ENCODE results near the gene KCNH3.
"Not testable (repeated sequence)": the region's sequence is repeated elsewhere in the genome, so short reads cannot be mapped to it uniquely, and the experiment has no call there.

KCNH3 gene, protein sequence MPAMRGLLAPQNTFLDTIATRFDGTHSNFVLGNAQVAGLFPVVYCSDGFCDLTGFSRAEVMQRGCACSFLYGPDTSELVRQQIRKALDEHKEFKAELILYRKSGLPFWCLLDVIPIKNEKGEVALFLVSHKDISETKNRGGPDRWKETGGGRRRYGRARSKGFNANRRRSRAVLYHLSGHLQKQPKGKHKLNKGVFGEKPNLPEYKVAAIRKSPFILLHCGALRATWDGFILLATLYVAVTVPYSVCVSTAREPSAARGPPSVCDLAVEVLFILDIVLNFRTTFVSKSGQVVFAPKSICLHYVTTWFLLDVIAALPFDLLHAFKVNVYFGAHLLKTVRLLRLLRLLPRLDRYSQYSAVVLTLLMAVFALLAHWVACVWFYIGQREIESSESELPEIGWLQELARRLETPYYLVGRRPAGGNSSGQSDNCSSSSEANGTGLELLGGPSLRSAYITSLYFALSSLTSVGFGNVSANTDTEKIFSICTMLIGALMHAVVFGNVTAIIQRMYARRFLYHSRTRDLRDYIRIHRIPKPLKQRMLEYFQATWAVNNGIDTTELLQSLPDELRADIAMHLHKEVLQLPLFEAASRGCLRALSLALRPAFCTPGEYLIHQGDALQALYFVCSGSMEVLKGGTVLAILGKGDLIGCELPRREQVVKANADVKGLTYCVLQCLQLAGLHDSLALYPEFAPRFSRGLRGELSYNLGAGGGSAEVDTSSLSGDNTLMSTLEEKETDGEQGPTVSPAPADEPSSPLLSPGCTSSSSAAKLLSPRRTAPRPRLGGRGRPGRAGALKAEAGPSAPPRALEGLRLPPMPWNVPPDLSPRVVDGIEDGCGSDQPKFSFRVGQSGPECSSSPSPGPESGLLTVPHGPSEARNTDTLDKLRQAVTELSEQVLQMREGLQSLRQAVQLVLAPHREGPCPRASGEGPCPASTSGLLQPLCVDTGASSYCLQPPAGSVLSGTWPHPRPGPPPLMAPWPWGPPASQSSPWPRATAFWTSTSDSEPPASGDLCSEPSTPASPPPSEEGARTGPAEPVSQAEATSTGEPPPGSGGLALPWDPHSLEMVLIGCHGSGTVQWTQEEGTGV

GRCh38 chr12:49538510-49539403, at the start of gene KCNH3:
TSS of gene KCNH3 (plus strand) at chr12:49539030. CDS start at chr12:49539417, 387 bp downstream.
- DNase-seq = peak; percentile 25 to 49

GRCh38 chr12:49489154-49489553, 49.7 kb upstream of the KCNH3 start:
- no peak for DNase-seq

DNA sequence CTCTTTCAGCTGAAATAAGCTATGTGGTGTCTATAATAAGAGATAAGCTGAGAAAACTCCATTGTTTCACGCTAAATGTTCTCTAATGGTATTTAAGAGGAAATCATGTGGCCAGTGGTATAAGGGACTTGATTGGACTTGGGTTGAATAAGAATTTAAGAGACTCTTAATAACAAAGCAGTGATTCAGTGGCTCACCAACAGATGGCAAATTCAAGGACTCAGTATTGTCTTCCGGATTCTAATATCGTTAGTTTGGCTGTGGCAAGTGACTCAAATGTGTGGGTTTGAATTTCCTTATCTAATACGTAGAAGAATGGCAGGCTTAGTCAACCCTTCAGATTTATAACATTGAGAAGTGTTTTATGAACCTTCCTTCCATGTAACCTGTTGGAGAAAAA, 49.1 kb upstream of the KCNH3 start:
- no peak for DNase-seq

DNA sequence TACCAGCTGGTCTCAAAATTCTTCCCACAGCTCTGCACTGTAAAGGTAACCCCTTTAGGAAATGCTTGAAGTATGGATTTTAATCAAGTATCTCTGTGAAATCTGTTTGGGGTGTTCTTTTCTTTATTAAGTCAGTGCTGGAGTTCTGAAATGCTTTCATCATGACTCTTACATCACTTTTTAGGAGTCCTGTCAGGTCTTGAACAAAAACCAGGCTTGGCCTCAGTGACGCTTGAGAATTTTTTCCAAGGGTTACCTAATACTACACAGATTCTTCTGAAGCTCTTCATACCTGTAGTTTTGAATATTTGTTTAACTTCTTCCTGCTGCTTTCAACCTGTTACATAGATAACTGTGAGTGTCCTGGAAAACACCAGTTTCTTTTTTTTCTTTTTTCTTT, 47.0 kb upstream of the KCNH3 start:
- DNase-seq = no peak

DNA sequence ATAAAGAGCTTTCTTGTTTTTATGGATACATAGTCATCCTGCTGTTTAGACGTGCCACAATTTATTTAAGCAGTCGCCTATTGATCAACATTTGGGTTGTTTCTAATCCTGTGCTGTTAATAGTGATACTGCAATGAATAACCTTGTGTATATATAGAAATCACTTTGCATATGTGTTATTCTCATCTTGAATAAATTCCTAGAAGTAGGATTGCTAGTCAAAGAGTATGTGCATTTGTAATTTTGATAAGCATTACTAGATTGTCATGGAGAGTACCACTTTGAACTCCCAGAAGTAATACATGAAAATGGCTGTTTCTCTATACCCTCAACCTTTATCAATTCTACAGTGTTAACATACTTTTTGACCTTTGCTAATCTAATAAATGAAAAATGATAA, 44.9 kb upstream of the KCNH3 start:
- DNase-seq = no peak

- no peak for DNase-seq
These were observed 42.1 kb upstream of the KCNH3 start for GRCh38 chr12:49496417-49497360.

- peak in 1 of 2 donors; percentile 7 for DNase-seq
These were observed 36.9 kb upstream of the KCNH3 start for GRCh38 chr12:49501895-49502294.

DNA sequence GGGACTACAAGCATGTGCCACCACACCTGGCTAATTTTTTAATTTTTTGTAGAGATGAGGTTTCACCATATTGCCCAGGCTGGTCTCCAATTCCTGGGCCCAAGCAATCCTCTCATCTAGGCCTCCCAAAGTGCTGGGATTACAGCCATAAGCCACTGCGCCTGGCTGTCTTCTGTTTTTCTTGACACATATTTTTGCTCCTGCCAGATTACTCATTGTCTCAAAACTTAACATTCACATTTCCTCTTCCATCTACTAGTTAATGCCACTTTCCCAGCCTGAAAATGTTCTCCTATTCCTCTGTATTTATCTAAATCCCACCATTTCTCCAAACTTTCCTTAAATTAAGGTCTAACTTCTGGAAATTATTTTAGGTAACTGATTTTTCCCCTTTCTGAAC, 36.2 kb upstream of the KCNH3 start:
- no peak for DNase-seq

- no peak for DNase-seq
These were observed 35.1 kb upstream of the KCNH3 start for GRCh38 chr12:49503674-49504180.

DNA sequence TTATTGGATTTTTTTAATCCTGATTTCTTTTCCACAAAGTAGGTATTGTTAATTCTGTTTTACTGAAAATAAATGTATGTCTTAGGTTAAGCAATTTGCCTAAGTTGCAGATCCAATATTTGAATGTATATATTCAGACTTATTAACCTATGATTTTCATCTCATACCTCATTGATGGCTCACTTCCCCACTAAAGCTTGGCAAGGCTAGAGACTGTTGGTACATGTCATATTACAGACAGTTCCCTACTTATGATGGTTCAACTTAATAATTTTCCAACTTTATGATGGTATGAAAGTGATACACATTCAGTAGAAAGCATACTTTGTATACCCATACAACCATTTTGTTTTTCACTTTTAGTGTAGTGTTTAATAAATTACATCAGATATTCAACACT, 33.2 kb upstream of the KCNH3 start:
- no peak for DNase-seq

- no peak for DNase-seq
These were observed 31.7 kb upstream of the KCNH3 start for GRCh38 chr12:49507139-49507538.

- DNase-seq = not testable (repeated sequence)
These were observed 29.1 kb upstream of the KCNH3 start for GRCh38 chr12:49509681-49510080.

DNA sequence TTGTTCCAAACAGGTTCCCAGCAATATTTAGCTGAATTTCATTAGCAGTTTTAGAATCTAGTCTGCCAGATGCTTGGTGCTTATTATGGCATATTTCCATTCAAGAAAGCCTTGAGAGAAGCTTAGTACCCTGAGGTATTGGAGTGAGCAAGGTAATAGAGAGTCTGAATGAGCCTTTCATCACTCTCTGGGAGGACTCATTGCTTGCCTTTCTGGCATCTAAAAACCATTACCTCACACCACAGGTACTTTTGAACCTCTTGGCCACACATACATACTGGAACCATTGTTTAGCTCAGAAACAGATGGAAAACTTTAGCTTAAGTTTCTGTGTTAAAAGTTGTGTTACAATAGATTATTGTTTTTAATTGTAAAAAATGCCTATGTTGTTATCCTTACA, 27.4 kb upstream of the KCNH3 start:
- no peak for DNase-seq

DNA sequence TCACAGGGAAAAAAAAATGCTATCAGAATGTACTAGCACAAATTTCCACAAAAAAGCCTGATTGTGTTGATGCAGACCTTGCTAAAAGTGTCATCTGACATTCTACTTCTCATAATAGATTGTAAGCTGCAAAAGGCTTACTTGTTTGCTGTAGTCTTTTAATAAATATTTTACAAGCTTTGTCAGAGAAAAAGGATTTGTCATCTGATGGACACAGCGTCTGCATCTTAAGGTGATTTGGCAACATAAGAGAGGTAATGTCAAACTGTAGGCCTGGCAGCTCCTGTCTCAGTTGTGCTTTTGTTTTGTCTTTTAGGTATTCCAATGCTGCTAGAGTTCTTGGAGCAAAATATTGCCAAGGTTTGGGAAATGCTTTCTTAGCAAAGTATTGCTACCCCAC, 26.3 kb upstream of the KCNH3 start:
- no peak for DNase-seq

DNA sequence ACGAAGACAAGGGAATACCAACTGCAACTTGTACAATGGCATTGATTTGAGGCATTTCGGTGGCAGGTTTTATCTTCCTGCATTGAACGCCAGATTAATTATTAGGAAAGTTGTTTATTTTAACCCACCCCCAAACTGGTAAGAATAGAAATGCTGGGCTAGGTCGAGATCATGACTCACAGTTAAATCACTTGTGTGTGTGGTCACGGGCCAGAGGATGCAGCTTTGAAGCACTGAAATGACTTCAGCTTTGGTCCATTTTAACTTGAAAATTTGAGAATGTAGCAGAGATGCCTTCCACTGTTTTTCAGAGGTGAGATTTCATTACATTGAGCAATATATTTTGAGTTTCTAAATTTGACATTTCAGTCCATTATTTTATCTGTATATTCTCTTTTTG, 23.6 kb upstream of the KCNH3 start:
- DNase-seq = no peak

DNA sequence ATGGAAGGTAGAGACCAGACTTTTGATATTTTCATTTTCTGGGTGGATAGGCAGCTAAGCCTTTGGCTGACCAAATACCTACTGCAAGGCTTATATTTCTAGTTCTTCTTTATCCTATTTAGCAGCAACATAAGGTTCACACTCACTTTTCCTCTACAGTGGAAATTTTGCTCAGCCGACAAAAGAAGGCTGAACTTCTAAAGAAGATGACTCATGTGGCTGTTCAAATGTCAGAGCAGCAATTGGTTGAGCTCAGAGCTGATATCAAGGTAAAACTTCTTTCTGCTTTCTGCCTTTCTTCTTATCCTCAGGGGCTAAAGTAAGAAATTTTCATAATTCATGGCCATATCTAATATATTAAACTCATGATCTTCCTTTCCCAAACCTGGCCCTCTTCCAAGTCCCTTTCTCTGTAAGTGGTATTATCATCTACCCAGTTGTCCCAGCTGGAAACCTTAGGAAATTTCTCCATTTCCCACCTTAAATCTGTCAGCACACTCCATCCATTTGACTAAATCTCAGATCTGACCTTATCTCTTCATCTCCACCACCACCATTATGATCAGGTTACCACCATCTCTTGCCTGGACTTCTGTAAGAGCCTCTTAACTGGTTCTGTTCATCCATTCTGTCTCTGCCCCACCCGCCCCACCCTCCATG, 19.8 kb upstream of the KCNH3 start:
- DNase-seq = no peak

- DNase-seq = no peak
These were observed 19.3 kb upstream of the KCNH3 start for GRCh38 chr12:49519574-49519936.

DNA sequence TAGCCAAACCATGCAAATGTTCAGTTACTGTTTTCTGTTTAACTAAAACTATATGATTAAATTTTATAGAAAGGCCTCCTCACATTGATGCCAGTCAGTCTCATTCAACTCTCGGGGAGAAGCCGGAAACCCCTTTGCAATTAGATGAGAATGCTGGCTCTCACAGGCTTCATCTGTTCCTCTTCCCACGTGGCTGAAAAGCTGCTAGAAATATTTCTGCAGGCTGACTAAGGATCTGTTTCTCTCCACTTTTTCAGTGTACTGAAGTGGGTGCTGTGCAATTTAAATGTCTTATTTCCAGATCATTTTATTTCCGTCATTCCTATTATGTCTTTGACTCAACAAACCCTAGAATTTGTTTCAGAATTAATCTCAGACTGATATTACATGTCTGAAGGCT, 17.4 kb upstream of the KCNH3 start:
- no peak for DNase-seq

DNA sequence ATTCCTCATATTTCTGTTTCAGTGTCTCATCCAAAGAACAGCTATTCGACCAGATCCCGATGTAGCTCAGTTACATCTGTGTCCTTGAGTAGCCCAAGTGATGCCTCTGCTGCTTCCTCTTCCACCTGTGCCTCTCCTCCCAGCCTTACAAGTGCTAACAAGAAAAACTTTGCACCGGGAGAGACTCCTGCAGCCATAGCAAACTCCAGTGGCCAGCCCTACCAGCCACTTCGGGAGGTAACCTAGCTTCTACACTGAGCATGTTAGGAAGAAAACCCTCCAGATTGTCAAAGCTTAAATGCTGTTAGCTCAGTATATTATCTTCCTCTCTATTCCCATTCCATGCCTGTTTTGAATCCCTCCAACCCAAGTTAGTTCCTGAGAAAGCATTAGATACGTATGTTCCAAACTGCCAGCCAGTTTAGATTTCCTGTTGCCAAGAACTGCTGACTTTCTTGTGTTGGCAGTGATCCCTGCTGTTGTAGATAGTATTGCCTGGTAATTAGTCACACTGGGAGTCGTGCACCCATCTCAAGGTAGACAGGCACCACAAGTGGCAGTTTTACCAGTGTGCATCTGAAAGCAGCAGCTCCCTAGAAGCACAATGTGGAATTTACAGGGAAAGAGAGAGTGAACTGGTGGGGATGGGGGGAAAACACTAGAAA, 14.0 kb upstream of the KCNH3 start:
- no peak for DNase-seq

- DNase-seq = no peak
These were observed 12.9 kb upstream of the KCNH3 start for GRCh38 chr12:49525942-49526341.

All from bone marrow (tissue), 2 donors.